GM12872 (cell line): ENCODE results near the gene ZNF697.

Experiments
- TF ChIP-seq, protein P1 (sequence below): IDR thresholded peaks from 3 replicates; pipeline ENCODE4 v1.5.1; 2011; ENCODE audit warnings: low read depth, mild to moderate bottlenecking, low read length, moderate library complexity; ENCODE audit not compliant: insufficient read depth

Gene ZNF697

DNA sequence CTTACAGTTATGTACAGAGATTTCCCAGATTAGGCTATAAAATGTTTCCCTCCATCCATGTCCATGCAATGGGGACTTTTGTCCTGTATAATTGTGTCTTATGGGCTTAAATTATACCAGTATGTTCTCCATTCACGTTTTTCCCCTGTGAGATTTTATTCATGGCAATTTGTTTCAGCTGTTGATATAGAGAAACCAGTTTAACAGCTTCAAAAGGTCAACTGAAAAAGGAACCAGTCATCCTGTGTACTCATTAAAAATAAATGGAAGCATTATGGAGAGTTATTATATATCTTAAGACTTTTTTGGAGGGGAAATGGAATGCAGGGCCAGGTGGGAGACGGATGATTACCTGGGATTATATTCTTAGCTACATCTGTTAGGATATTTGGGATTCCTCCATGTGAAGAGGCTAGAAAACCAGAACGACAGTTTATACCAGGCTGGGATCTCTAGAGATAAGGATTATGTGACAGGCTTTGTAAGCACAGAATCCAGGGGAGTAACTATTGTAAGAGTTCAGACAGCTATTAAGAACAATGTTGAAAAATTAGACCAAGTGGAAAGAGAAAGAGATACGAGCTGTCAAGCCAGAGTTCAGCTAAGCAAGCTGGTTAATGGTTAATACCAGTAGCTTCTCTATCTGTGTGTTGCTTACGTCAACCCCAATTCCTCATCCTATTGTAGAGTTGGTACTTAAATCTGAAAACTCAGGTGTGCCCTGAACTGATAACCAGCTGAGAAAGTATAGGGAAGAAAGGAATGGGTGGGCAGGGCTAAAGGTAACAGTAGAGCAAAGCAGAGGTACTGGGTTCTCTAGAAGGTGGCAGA, 12.4 kb upstream of the ZNF697 start:
- TF ChIP-seq, protein P1, sequence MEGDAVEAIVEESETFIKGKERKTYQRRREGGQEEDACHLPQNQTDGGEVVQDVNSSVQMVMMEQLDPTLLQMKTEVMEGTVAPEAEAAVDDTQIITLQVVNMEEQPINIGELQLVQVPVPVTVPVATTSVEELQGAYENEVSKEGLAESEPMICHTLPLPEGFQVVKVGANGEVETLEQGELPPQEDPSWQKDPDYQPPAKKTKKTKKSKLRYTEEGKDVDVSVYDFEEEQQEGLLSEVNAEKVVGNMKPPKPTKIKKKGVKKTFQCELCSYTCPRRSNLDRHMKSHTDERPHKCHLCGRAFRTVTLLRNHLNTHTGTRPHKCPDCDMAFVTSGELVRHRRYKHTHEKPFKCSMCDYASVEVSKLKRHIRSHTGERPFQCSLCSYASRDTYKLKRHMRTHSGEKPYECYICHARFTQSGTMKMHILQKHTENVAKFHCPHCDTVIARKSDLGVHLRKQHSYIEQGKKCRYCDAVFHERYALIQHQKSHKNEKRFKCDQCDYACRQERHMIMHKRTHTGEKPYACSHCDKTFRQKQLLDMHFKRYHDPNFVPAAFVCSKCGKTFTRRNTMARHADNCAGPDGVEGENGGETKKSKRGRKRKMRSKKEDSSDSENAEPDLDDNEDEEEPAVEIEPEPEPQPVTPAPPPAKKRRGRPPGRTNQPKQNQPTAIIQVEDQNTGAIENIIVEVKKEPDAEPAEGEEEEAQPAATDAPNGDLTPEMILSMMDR = no peak

DNA sequence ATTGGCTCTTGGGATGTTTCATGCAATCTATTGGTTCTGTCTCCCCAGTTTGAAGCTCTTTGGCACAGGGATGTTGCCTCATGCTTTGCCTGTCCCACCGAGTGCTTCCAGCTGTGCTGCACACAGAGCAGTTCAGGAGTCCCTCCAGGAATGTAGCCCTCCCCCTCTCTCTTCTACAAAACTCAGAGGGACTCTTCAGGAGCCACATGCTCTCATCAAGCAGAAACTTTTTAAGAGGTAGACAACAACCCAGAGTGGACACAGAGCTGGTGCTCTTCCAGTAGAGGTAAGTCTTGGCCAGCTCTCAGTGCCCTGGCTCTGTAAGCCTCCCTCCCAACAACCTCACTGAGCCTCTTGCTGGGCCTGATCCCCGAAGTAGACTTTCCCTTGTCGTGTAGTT, 11.6 kb upstream of the ZNF697 start:
- TF ChIP-seq, protein P1 = no peak

DNA sequence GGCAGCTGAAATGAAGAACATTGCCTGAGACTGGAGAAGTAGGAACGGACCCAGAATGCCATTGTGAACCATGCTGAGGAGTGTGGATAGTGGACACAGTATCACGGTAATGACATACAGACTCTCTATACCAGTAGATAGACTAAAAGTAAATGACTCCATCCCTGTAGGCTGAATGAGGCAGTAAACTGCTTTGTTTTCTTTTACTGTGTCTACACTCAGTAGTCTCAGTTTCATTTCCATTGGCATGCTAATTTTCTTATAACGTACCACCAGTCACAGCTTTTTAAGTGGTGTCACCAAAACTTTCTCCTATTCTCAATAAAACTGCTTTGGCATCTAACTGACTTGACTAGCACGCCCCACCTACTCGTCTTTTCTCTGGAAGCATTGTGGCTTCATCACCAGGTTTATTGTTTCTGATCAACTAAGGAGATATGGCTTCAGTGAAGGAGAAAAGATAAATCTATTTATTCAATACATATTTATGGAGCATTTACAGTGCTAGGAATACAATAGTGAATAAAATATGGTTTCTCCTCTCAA, 8.4 kb upstream of the ZNF697 start:
- TF ChIP-seq, protein P1 = no peak

DNA sequence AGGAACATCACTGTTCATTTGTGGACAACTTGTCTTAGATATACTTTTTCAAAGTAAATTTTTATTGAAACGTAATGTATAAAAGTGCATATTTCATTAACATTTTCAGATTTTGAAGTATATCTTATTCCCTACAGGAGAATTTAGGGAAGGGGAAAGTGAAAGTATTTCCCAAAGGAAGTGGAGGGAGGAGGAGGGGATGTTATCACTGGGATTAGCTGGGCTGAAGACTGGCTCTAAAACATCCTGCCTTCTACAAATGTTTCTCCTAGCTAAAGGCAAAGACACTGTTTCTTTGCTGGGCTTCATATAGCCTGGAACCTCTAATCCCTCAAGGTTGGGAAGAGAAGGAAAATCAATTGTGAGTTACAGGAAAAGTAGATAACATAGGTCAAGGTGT, 7.1 kb upstream of the ZNF697 start:
- TF ChIP-seq, protein P1 = no peak

DNA sequence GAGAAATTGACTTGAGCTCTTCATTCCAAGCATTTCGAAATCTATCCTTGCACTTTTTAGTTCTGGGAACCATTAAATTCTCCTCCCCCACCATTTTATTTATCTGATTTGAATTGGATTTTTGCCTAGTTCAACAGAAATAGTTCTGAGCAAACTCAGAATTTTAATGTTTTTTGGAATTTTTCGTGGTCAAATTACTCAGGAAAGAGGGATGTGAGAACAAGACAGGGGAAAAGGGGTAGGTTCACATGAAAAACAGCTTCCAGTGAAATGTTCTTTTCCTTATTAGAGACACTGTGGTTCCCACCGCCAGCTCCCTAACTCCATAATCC, 5.7 kb upstream of the ZNF697 start:
- TF ChIP-seq, protein P1 = no peak

DNA sequence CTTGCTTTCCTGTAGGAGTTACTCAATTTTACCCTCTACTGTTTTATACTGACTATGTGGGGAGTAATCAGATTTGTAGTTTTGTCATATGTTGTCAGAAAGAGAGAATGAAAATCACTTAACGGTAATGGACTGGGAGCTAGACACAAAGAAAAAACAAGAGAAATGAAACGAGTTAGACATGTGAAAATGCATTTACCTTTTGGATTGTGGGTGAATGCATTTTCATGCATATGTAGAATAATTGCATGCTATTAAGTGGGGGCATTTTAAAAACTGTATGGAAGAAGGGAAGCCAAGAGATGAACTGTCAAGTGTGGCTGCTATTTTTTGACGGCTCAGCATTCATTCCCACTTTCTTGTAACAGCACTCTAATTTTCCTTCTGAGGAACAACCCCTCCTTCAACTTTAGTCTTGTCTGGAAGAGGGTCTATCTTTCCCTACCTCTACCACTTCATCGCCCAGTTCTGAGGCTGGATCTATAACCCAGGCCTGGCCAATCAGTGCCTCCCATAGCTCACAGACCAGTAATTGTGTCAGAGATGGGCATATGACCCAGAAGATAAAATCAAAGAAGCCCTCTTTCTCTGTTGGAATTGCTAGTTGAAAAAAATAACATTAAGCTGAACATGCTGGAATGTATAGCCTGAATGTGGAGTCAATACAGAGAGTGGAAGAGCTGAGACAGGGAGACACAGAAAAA, 5.2 kb upstream of the ZNF697 start:
- TF ChIP-seq, protein P1 = no peak

DNA sequence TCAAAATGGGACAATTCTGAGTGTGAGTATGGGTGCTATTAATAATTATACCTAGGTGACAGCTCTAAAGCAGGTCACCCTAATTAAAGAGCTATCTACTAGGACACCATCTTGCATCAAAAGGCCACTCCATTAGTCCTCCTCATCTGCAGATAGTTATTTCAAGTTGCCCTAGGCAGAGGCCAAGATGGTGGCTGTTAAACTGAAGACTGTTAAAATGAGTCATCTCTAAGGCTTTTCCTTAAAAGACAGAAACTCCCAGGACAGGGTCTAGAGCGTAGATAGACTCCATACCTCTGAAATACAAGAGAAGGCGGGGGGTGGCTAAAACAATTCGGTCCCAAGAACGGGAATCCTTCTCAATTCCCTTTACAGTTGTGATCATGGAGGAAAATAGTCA, 4.5 kb upstream of the ZNF697 start:
- TF ChIP-seq, protein P1 = no peak
